Measurements from ENCODE around the gene ALDH2. TPM values are rescaled to one million over a fixed set of nuclear protein-coding genes. Genes with fewer than 3 reads are reported as not detected.

ALDH2 gene
- total and polyA plus RNA-seq, 8 donors, result 50.3 to 296 (median 131) TPM

- intact Hi-C loops (cut with DNase I; ENCODE audit: low total_unique reads), result loop anchor here (5.0 kb wide), 1 partner anchor 50 kb away; no protein-coding TSS in a partner anchor
- peaks cover 17 to 49% (median 39%) of the 10 kb centered on the region in 4 donors for H3K4me1 ChIP-seq
- DNase-seq, result peak; percentile 41 to 62
- peaks cover 0 to 39% (median 36%) of the 10 kb centered on the region in 4 donors for H3K36me3 ChIP-seq
- no peak overlapping the region for H3K4me3 ChIP-seq
- H3K27ac ChIP-seq, result peak overlapping the region; percentile 20 to 71 (median 56)
- TF ChIP-seq, protein P1, sequence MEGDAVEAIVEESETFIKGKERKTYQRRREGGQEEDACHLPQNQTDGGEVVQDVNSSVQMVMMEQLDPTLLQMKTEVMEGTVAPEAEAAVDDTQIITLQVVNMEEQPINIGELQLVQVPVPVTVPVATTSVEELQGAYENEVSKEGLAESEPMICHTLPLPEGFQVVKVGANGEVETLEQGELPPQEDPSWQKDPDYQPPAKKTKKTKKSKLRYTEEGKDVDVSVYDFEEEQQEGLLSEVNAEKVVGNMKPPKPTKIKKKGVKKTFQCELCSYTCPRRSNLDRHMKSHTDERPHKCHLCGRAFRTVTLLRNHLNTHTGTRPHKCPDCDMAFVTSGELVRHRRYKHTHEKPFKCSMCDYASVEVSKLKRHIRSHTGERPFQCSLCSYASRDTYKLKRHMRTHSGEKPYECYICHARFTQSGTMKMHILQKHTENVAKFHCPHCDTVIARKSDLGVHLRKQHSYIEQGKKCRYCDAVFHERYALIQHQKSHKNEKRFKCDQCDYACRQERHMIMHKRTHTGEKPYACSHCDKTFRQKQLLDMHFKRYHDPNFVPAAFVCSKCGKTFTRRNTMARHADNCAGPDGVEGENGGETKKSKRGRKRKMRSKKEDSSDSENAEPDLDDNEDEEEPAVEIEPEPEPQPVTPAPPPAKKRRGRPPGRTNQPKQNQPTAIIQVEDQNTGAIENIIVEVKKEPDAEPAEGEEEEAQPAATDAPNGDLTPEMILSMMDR (IDR thresholded peaks at IDR 0.05), result no peak
- no peak for TF ChIP-seq EP300 (IDR thresholded peaks at IDR 0.05)
- TF ChIP-seq POLR2A (IDR thresholded peaks at IDR 0.05), result no peak
- no peak for TF ChIP-seq POLR2AphosphoS5 (IDR thresholded peaks at IDR 0.05)
- no peaks in the 10 kb centered on the region for H3K9me3 ChIP-seq
- H3K27me3 ChIP-seq, result no peaks in the 10 kb centered on the region
- WGBS, 5 donors, result 31 to 51% (median 40%) methylated on average over 8 to 15 of the region's 15 CpGs
These were observed 9.2 kb upstream of the ALDH2 start for GRCh38 chr12:111757361-111758119.

GRCh38 chr12:111758120-111758561 lies 8.6 kb upstream of the ALDH2 start:
- Histone ChIP-seq H3K27me3 (no peaks in the 10 kb centered on the region), H3K9me3 (no peaks in the 10 kb centered on the region), H3K4me3 (no peak overlapping the region), H3K27ac (peak overlapping the region in 4 of 5 donors; percentile 44 to 71 (median 60)), H3K36me3 (peaks cover 0 to 38% (median 36%) of the 10 kb centered on the region in 4 donors), H3K4me1 (peaks cover 17 to 46% (median 37%) of the 10 kb centered on the region in 4 donors)
- intact Hi-C loops (cut with DNase I; ENCODE audit: low total_unique reads), result loop anchor here (5.0 kb wide), 1 partner anchor 49 kb away; no protein-coding TSS in a partner anchor
- WGBS, 5 donors, result 29 to 56% (median 37%) methylated on average over 3 to 9 of the region's 9 CpGs
- TF ChIP-seq EP300 (IDR thresholded peaks at IDR 0.05), result no peak
- TF ChIP-seq POLR2A (IDR thresholded peaks at IDR 0.05), result no peak
- TF ChIP-seq, protein P1 (IDR thresholded peaks at IDR 0.05), result no peak
- TF ChIP-seq POLR2AphosphoS5 (IDR thresholded peaks at IDR 0.05), result no peak
- DNase-seq, result peak in 1 of 2 donors; percentile 79

DNA sequence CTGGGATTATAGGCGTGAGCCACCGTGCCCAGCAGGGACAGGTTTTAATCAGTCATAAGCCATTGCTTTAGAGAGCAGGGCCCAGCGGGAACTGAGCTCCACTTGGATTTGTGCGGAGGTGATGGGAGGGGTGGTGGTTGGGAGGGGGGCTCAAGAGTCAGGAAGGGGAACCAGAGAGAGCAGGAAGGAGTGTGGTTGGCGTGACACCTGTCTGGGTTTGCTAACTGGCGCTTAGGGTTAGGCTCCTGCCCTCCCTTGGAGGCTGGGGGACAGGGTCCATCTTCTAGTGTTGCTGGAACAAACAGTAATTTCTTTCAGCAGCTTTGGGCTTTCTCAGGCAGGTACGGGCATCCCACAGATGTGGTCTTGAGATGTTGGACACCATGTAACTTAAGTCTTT lies 7.5 kb upstream of the ALDH2 start:
- peaks cover 0 to 28% (median 27%) of the 10 kb centered on the region in 4 donors for H3K36me3 ChIP-seq
- H3K27me3 ChIP-seq, result no peaks in the 10 kb centered on the region
- intact Hi-C loops (cut with DNase I; ENCODE audit: low total_unique reads), result loop anchor here (5.0 kb wide), 1 partner anchor 48 kb away; no protein-coding TSS in a partner anchor
- H3K4me3 ChIP-seq, result no peak overlapping the region
- 81 to 90% (median 85%) methylated on average over 7 of the region's 7 CpGs for WGBS, 5 donors
- no peak overlapping the region for H3K27ac ChIP-seq
- H3K4me1 ChIP-seq, result peaks cover 17 to 40% (median 35%) of the 10 kb centered on the region in 4 donors
- no peak for DNase-seq
- H3K9me3 ChIP-seq, result no peaks in the 10 kb centered on the region
- TF ChIP-seq POLR2AphosphoS5 (IDR thresholded peaks at IDR 0.05) (no peak), EP300 (IDR thresholded peaks at IDR 0.05) (no peak), POLR2A (IDR thresholded peaks at IDR 0.05) (no peak)
- TF ChIP-seq, protein P1 (IDR thresholded peaks at IDR 0.05), result no peak

- WGBS, 5 donors, result 79 to 88% (median 86%) methylated on average over 8 to 9 of the region's 9 CpGs
- intact Hi-C loops (cut with DNase I; ENCODE audit: low total_unique reads), result loop anchor here (5.0 kb wide), 1 partner anchor 47 kb away; no protein-coding TSS in a partner anchor
- Histone ChIP-seq H3K4me1 (peaks cover 17 to 40% (median 35%) of the 10 kb centered on the region in 4 donors), H3K9me3 (no peaks in the 10 kb centered on the region), H3K36me3 (peaks cover 0 to 22% (median 20%) of the 10 kb centered on the region in 4 donors), H3K27ac (no peak overlapping the region), H3K27me3 (no peaks in the 10 kb centered on the region), H3K4me3 (no peak overlapping the region)
- no peak for DNase-seq
- TF ChIP-seq, protein P1 (IDR thresholded peaks at IDR 0.05), result no peak
- TF ChIP-seq EP300 (IDR thresholded peaks at IDR 0.05) (no peak), POLR2AphosphoS5 (IDR thresholded peaks at IDR 0.05) (no peak), POLR2A (IDR thresholded peaks at IDR 0.05) (no peak)
These were observed 6.7 kb upstream of the ALDH2 start for GRCh38 chr12:111759991-111760390.

All from stomach (tissue), 9 donors.